Sigmoid colon (tissue), 4 donors: ENCODE measurements around the gene CEACAM18.

ENCODE experiments used
- CTCF ChIP-seq, 4 experiments: fragments of 450-650 bp in 3 of 4; fragments of 200-600 bp in 1 of 4; IDR thresholded peaks; one replicate each; pipeline ENCODE4 v1.5.1; 2016 to 2019; ENCODE audit warnings: antibody characterized with exemption in 4 of 4, mild to moderate bottlenecking in 3 of 4, moderate library complexity in 2 of 4
- POLR2AphosphoS5 ChIP-seq, 4 donors: sonication (generic); formaldehyde crosslinking; IDR thresholded peaks; one replicate each; pipeline ENCODE4 v1.6.1; 2017; ENCODE audit warnings: antibody characterized with exemption in 4 of 4

- no peak for TF ChIP-seq POLR2AphosphoS5 (IDR thresholded peaks at IDR 0.05)
- TF ChIP-seq CTCF (IDR thresholded peaks at IDR 0.05): no peak
Observed at GRCh38 chr19:51440052-51440451, 38.3 kb upstream of the CEACAM18 start.
